ENCODE measurements around the gene COPG2.

DNA sequence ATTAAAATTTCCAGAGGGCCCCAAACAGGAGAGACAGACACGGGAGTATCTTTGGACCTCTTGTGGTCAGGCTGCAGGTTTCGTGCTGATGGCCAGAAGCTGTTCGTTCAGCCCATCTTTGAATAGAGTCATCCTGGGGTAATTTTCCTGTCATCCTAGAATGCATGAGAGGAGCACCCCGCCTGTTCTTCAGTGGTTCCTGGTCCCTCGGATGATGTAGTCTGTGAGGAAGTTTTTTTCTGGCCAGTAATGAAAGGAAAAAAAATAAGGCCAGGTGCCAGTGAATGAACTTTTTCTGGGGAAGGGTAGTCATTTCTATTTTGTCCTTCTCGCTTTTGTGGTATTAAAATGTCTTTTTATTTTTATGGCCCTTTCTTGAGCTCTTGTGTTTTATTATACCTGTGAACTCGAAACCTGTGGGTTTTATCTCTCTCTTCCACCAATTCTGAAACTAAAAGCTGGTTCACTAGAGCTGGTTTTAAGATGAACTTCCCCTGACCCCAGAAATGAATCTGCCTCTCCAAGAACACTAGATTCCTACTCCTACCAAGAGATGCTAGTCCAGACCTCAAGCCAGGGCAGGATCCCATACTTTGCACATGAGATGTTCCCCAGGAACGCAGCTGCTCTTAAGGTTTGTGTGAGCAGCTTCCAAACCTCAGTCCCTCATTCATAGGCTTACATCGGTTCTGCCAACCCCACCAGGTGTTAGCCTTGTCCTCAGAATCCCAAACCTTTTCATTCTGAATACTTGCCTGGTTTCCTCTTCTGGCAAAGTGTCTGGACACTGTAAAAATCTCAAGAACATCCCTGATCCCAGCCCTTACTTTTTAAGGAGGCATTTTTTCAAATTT is 192.0 kb downstream of the COPG2 start:
- TF ChIP-seq, protein P1, sequence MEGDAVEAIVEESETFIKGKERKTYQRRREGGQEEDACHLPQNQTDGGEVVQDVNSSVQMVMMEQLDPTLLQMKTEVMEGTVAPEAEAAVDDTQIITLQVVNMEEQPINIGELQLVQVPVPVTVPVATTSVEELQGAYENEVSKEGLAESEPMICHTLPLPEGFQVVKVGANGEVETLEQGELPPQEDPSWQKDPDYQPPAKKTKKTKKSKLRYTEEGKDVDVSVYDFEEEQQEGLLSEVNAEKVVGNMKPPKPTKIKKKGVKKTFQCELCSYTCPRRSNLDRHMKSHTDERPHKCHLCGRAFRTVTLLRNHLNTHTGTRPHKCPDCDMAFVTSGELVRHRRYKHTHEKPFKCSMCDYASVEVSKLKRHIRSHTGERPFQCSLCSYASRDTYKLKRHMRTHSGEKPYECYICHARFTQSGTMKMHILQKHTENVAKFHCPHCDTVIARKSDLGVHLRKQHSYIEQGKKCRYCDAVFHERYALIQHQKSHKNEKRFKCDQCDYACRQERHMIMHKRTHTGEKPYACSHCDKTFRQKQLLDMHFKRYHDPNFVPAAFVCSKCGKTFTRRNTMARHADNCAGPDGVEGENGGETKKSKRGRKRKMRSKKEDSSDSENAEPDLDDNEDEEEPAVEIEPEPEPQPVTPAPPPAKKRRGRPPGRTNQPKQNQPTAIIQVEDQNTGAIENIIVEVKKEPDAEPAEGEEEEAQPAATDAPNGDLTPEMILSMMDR (IDR thresholded peaks at IDR 0.05; ENCODE audit: insufficient read depth, low read length, poor library complexity, severe bottlenecking): no peak
- TF ChIP-seq EZH2phosphoT487 (conservative IDR thresholded peaks at IDR 0.05; ENCODE audit: low read length): no peak
